ENCODE measurements around the gene PAX5.
A peak's percentile ranks its signal among the peaks of the same experiment; 100 is the strongest.
"Not testable (repeated sequence)": the region's sequence is repeated elsewhere in the genome, so short reads cannot be mapped to it uniquely, and the experiment has no call there.

PAX5 gene

GRCh38 chr9:37079370-37080164 is 45.5 kb upstream of the PAX5 start:
- Histone ChIP-seq H3K27ac (peak overlapping the region; percentile 61), H3K4me1 (ENCODE audit: low read depth, poor library complexity, severe bottlenecking) (peaks cover 18% of the 10 kb centered on the region), H3K9ac (peak overlapping the region; percentile 89), H4K20me1 (ENCODE audit: insufficient read depth) (no peaks in the 10 kb centered on the region), H3K27me3 (ENCODE audit: insufficient read depth, low read depth) (no peaks in the 10 kb centered on the region), H3K4me3 (IDR thresholded peaks at IDR 0.05; ENCODE audit: insufficient read depth, low read depth, low read length) (no peak overlapping the region), H3K36me3 (ENCODE audit: insufficient read depth) (no peaks in the 10 kb centered on the region), H3K79me2 (ENCODE audit: insufficient read depth, low read depth) (peaks cover 28% of the 10 kb centered on the region; the same call in 1 of the 2 replicates), H2AFZ (ENCODE audit: low read depth) (peak overlapping the region; percentile 97), H3K4me2 (peak overlapping the region; percentile 71)
- TF ChIP-seq CTCF (conservative IDR thresholded peaks at IDR 0.05; ENCODE audit: low read depth, low read length), result no peak

- H4K20me1 ChIP-seq (ENCODE audit: insufficient read depth); H2AFZ ChIP-seq (ENCODE audit: low read depth); H3K27me3 ChIP-seq (ENCODE audit: insufficient read depth, low read depth); H3K27ac ChIP-seq; H3K36me3 ChIP-seq (ENCODE audit: insufficient read depth); H3K9ac ChIP-seq; H3K79me2 ChIP-seq (ENCODE audit: insufficient read depth, low read depth); H3K4me1 ChIP-seq (ENCODE audit: low read depth, poor library complexity, severe bottlenecking); H3K4me2 ChIP-seq; H3K4me3 ChIP-seq (IDR thresholded peaks at IDR 0.05; ENCODE audit: insufficient read depth, low read depth, low read length): not testable (repeated sequence)
These were observed 40.7 kb upstream of the PAX5 start for GRCh38 chr9:37074790-37075189.

DNA sequence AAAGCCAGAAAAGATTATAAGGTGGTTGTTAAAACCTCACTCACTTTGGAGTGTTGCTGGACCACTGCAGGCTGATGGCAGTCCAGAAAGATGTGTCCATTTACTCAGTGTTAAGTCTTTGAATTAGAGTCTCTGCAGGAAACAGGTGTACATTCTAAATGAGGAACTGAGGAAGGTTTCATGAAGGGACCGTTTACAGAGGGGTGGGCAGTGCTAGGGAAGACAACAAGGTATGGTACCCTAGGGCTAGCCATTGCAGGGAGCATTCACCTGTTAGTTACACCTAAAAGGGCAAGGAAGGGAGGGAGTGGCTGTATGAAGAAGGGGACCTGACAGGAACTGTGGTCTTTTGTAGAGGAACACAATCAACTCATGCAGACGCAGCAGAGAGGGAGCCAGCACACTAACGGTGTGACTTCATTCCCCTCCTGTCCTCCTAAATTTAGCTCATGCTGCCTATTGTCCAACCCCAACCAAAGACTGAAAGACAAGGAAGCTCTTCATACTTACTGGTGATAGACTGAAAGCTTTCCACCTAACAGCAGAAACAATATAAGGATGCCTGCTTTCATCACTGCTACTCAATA is 32.2 kb upstream of the PAX5 start:
- Histone ChIP-seq H4K20me1 (ENCODE audit: insufficient read depth) (no peaks in the 10 kb centered on the region), H3K79me2 (ENCODE audit: insufficient read depth, low read depth) (no peaks in the 10 kb centered on the region), H3K27me3 (ENCODE audit: insufficient read depth, low read depth) (no peaks in the 10 kb centered on the region), H3K27ac (no peak overlapping the region), H3K4me1 (ENCODE audit: low read depth, poor library complexity, severe bottlenecking) (no peaks in the 10 kb centered on the region), H3K9ac (no peak overlapping the region), H3K4me3 (IDR thresholded peaks at IDR 0.05; ENCODE audit: insufficient read depth, low read depth, low read length) (no peak overlapping the region), H3K36me3 (ENCODE audit: insufficient read depth) (no peaks in the 10 kb centered on the region), H2AFZ (ENCODE audit: low read depth) (no peak overlapping the region), H3K4me2 (no peak overlapping the region)
- no peak for TF ChIP-seq CTCF (conservative IDR thresholded peaks at IDR 0.05; ENCODE audit: low read depth, low read length)

DNA sequence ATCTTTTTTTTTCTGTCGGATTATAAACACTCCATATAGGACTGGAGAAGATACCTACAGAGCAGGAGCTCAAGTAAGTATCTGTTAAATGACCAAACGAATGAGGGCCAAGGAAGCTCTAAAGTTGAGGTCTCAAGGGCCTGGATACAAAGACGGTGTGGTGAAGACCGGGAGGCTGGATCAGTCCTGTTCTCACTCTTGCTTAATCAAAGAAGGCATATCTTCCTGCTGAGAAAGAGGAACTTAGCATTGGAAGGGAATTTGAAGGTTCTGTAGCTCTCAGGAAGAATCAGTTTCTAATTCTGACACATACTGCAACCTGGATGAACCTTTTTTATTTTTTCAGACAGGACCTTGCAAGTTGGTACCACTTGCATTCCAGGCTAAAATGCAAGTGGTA is 28.3 kb upstream of the PAX5 start:
- H3K9ac ChIP-seq, result no peak overlapping the region
- TF ChIP-seq CTCF (conservative IDR thresholded peaks at IDR 0.05; ENCODE audit: low read depth, low read length), result no peak
- H3K27ac ChIP-seq, result no peak overlapping the region
- H3K27me3 ChIP-seq (ENCODE audit: insufficient read depth, low read depth), result no peaks in the 10 kb centered on the region
- no peak overlapping the region for H3K4me2 ChIP-seq
- no peak overlapping the region for H3K4me3 ChIP-seq (IDR thresholded peaks at IDR 0.05; ENCODE audit: insufficient read depth, low read depth, low read length)
- no peak overlapping the region for H2AFZ ChIP-seq (ENCODE audit: low read depth)
- H4K20me1 ChIP-seq (ENCODE audit: insufficient read depth), result no peaks in the 10 kb centered on the region
- no peaks in the 10 kb centered on the region for H3K4me1 ChIP-seq (ENCODE audit: low read depth, poor library complexity, severe bottlenecking)
- no peaks in the 10 kb centered on the region for H3K36me3 ChIP-seq (ENCODE audit: insufficient read depth)
- H3K79me2 ChIP-seq (ENCODE audit: insufficient read depth, low read depth), result no peaks in the 10 kb centered on the region

- H4K20me1 ChIP-seq (ENCODE audit: insufficient read depth), result no peaks in the 10 kb centered on the region
- H3K36me3 ChIP-seq (ENCODE audit: insufficient read depth), result no peaks in the 10 kb centered on the region
- TF ChIP-seq CTCF (conservative IDR thresholded peaks at IDR 0.05; ENCODE audit: low read depth, low read length), result no peak
- no peak overlapping the region for H2AFZ ChIP-seq (ENCODE audit: low read depth)
- no peak overlapping the region for H3K27ac ChIP-seq
- no peaks in the 10 kb centered on the region for H3K79me2 ChIP-seq (ENCODE audit: insufficient read depth, low read depth)
- no peaks in the 10 kb centered on the region for H3K27me3 ChIP-seq (ENCODE audit: insufficient read depth, low read depth)
- H3K9ac ChIP-seq, result no peak overlapping the region
- H3K4me1 ChIP-seq (ENCODE audit: low read depth, poor library complexity, severe bottlenecking), result no peaks in the 10 kb centered on the region
- H3K4me2 ChIP-seq, result no peak overlapping the region
- H3K4me3 ChIP-seq (IDR thresholded peaks at IDR 0.05; ENCODE audit: insufficient read depth, low read depth, low read length), result no peak overlapping the region
These were observed 27.7 kb upstream of the PAX5 start for GRCh38 chr9:37061768-37062167.

Data from KMS-11 (cell line).